WTC11 (cell line): ENCODE measurements around the gene SPTBN4. TPM values are rescaled to one million over a fixed set of nuclear protein-coding genes. Genes with fewer than 3 reads are reported as not detected.

Experiments used
- ATAC-seq: fragments of 200-7000 bp; cut with Tn5 transposase; 2 replicates; pipeline ENCODE4 v1.10.0; 2021; ENCODE audit warnings: mild to moderate bottlenecking, moderate library complexity
- CTCF ChIA-PET: fragments of 300-600 bp; sonication (Branson Sonifier 250); formaldehyde crosslinking; loops from one replicate; lab custom pipeline; 2021; ENCODE audit warnings: antibody characterized with exemption; lab: Charles Lee
- POLR2A ChIA-PET: fragments of 350-600 bp; sonication (Branson Sonifier 250); formaldehyde crosslinking; loops from one replicate; lab custom pipeline; 2021; ENCODE audit warnings: antibody characterized with exemption; lab: Charles Lee
- DNase-seq: peaks from one replicate; pipeline ENCODE4 v3.0.0; 2021; ENCODE audit warnings: low spot score
- H3K27ac Mint-ChIP-seq: 2 replicates; pipeline ENCODE4 v1.8.0; 2021; ENCODE audit warnings: mixed read lengths
- H3K27me3 Mint-ChIP-seq: 2 replicates; pipeline ENCODE4 v1.8.0; 2021; ENCODE audit warnings: low read depth, mild to moderate bottlenecking, moderate library complexity, mixed read lengths
- H3K36me3 Mint-ChIP-seq: 2 replicates; pipeline ENCODE4 v1.8.0; 2021; ENCODE audit warnings: mixed read lengths
- H3K4me1 Mint-ChIP-seq: 2 replicates; pipeline ENCODE4 v1.8.0; 2022; ENCODE audit warnings: mixed read lengths
- H3K4me3 Mint-ChIP-seq: 2 replicates; pipeline ENCODE4 v1.8.0; 2021; ENCODE audit warnings: mild to moderate bottlenecking, moderate library complexity, mixed read lengths
- H3K9me3 Mint-ChIP-seq: 2 replicates; pipeline ENCODE4 v1.8.0; 2021; ENCODE audit warnings: mixed read lengths
- FOXK1 ChIP-seq: sonication (generic); formaldehyde crosslinking; IDR thresholded peaks from 2 replicates; pipeline ENCODE4 v1.8.0; 2022; ENCODE audit warnings: mild to moderate bottlenecking, moderate library complexity, missing genetic modification reagents
- FOXP1 ChIP-seq: sonication (generic); formaldehyde crosslinking; IDR thresholded peaks from 2 replicates; pipeline ENCODE4 v1.8.0; 2022; ENCODE audit warnings: missing genetic modification reagents, mild to moderate bottlenecking, moderate library complexity, borderline replicate concordance
- GRHL2 ChIP-seq: fragments of 250-450 bp; sonication (Bioruptor Pico); IDR thresholded peaks from 2 replicates; pipeline ENCODE4 v1.8.0; 2022; ENCODE audit warnings: mild to moderate bottlenecking, moderate library complexity; ENCODE audit not compliant: insufficient replicate concordance, severe bottlenecking
- HMGA2 ChIP-seq: fragments of 250-450 bp; sonication (Bioruptor Pico); IDR thresholded peaks from 2 replicates; pipeline ENCODE4 v1.4.0; 2021; ENCODE audit warnings: mild to moderate bottlenecking, moderate library complexity
- KAT7 ChIP-seq: sonication (generic); formaldehyde crosslinking; IDR thresholded peaks from 2 replicates; pipeline ENCODE4 v1.8.1; 2023; ENCODE audit warnings: missing genetic modification reagents, mild to moderate bottlenecking, borderline replicate concordance
- MYBL2 ChIP-seq: sonication (generic); formaldehyde crosslinking; IDR thresholded peaks from 2 replicates; pipeline ENCODE4 v1.8.1; 2023; ENCODE audit warnings: mild to moderate bottlenecking, moderate library complexity, missing genetic modification reagents
- NR3C1 ChIP-seq: sonication (generic); formaldehyde crosslinking; conservative IDR thresholded peaks from 2 replicates; pipeline ENCODE4 v1.8.1; 2023; ENCODE audit warnings: low read depth, mild to moderate bottlenecking, missing genetic modification reagents
- OVOL2 ChIP-seq: fragments of 250-450 bp; sonication (Bioruptor Pico); IDR thresholded peaks from 2 replicates; pipeline ENCODE4 v1.9.0; 2021; ENCODE audit warnings: mild to moderate bottlenecking, borderline replicate concordance
- RORB ChIP-seq: fragments of 250-450 bp; sonication (Bioruptor Pico); IDR thresholded peaks from 2 replicates; pipeline ENCODE4 v1.9.0; 2021; ENCODE audit warnings: mild to moderate bottlenecking
- SMAD4 ChIP-seq: sonication (generic); formaldehyde crosslinking; IDR thresholded peaks from 2 replicates; pipeline ENCODE4 v1.8.0; 2022; ENCODE audit warnings: mild to moderate bottlenecking, missing genetic modification reagents
- SP1 ChIP-seq: sonication (generic); formaldehyde crosslinking; conservative IDR thresholded peaks from 2 replicates; pipeline ENCODE4 v1.8.1; 2022; ENCODE audit warnings: missing genetic modification reagents
- total RNA-seq: library from RNA; stranded (reverse); gene quantifications from 3 replicates; pipeline ENCODE4 v1.2.3, GENCODE V29; 2021
- TF ChIP-seq, protein P1 (sequence below): sonication (generic); formaldehyde crosslinking; IDR thresholded peaks from 2 replicates; pipeline ENCODE4 v1.8.1; 2023; ENCODE audit warnings: mild to moderate bottlenecking, missing genetic modification reagents
- TF ChIP-seq, protein P2 (sequence below): sonication (generic); formaldehyde crosslinking; IDR thresholded peaks from 2 replicates; pipeline ENCODE4 v1.8.0; 2022; ENCODE audit warnings: missing genetic modification reagents
- TF ChIP-seq, protein P3 (sequence below): sonication (generic); formaldehyde crosslinking; IDR thresholded peaks from 2 replicates; pipeline ENCODE4 v1.8.0; 2022; ENCODE audit warnings: mild to moderate bottlenecking, missing genetic modification reagents
- TF ChIP-seq, protein P4 (sequence below): sonication (generic); formaldehyde crosslinking; IDR thresholded peaks from 2 replicates; pipeline ENCODE4 v1.8.1; 2022; ENCODE audit warnings: low read depth, missing genetic modification reagents, borderline replicate concordance
- TF ChIP-seq, protein P5 (sequence below): sonication (generic); formaldehyde crosslinking; IDR thresholded peaks from 2 replicates; pipeline ENCODE4 v1.8.1; 2022; ENCODE audit warnings: mild to moderate bottlenecking, missing genetic modification reagents, moderate library complexity, borderline replicate concordance
- TF ChIP-seq, protein P6 (sequence below): sonication (generic); formaldehyde crosslinking; IDR thresholded peaks from 2 replicates; pipeline ENCODE4 v1.8.1; 2023; ENCODE audit warnings: mild to moderate bottlenecking, moderate library complexity, missing genetic modification reagents
- TF ChIP-seq, protein P7 (sequence below): sonication (generic); formaldehyde crosslinking; IDR thresholded peaks from 2 replicates; pipeline ENCODE4 v1.8.0; 2022; ENCODE audit warnings: mild to moderate bottlenecking, missing genetic modification reagents

Gene SPTBN4
- total RNA-seq, 1 experiment from 2014 or later = 2.8 TPM

DNA sequence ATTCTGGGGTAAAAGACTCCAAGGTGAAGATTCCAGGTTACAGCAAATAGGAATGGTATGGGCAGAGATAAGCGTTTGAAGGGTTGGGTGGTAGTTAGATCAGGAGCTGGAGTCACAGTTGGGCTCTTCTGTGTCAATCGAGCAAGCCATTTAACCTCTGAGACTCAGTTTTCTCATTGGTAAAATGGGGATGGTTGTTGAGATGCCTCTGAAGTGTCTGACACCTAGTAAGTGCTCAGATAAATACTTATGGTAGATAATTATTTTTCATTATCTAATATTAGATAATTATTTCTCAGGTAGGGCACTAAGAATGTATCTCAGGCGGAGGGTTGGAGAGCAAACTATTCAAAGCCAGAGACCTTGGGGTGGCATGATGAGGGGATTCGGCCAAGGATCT is 142.2 kb downstream of the SPTBN4 start:
- ATAC-seq (no peak), DNase-seq (no peak)
- ChIA-PET POLR2A (interaction anchor here (1.3 kb wide), 1 partner anchor 26 kb away, joined by 5 read pairs; no protein-coding TSS in a partner anchor), CTCF (interaction anchor here (0.9 to 2.5 kb wide), 8 partner anchors 8 to 189 kb away, joined by 3 to 33 read pairs (median 8); partner anchors contain the start of gene LTBP4)
- TF ChIP-seq MYBL2 (CRISPR knock-in tag) (no peak), RORB (CRISPR knock-in tag) (no peak), HMGA2 (no peak), FOXP1 (CRISPR knock-in tag) (no peak), OVOL2 (no peak), KAT7 (CRISPR knock-in tag) (no peak), GRHL2 (CRISPR knock-in tag) (no peak)
- TF ChIP-seq, protein P1, sequence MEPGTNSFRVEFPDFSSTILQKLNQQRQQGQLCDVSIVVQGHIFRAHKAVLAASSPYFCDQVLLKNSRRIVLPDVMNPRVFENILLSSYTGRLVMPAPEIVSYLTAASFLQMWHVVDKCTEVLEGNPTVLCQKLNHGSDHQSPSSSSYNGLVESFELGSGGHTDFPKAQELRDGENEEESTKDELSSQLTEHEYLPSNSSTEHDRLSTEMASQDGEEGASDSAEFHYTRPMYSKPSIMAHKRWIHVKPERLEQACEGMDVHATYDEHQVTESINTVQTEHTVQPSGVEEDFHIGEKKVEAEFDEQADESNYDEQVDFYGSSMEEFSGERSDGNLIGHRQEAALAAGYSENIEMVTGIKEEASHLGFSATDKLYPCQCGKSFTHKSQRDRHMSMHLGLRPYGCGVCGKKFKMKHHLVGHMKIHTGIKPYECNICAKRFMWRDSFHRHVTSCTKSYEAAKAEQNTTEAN (CRISPR knock-in tag) = no peak
- TF ChIP-seq, protein P2, sequence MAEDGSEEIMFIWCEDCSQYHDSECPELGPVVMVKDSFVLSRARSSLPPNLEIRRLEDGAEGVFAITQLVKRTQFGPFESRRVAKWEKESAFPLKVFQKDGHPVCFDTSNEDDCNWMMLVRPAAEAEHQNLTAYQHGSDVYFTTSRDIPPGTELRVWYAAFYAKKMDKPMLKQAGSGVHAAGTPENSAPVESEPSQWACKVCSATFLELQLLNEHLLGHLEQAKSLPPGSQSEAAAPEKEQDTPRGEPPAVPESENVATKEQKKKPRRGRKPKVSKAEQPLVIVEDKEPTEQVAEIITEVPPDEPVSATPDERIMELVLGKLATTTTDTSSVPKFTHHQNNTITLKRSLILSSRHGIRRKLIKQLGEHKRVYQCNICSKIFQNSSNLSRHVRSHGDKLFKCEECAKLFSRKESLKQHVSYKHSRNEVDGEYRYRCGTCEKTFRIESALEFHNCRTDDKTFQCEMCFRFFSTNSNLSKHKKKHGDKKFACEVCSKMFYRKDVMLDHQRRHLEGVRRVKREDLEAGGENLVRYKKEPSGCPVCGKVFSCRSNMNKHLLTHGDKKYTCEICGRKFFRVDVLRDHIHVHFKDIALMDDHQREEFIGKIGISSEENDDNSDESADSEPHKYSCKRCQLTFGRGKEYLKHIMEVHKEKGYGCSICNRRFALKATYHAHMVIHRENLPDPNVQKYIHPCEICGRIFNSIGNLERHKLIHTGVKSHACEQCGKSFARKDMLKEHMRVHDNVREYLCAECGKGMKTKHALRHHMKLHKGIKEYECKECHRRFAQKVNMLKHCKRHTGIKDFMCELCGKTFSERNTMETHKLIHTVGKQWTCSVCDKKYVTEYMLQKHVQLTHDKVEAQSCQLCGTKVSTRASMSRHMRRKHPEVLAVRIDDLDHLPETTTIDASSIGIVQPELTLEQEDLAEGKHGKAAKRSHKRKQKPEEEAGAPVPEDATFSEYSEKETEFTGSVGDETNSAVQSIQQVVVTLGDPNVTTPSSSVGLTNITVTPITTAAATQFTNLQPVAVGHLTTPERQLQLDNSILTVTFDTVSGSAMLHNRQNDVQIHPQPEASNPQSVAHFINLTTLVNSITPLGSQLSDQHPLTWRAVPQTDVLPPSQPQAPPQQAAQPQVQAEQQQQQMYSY (CRISPR knock-in tag) = no peak
- TF ChIP-seq, protein P3, sequence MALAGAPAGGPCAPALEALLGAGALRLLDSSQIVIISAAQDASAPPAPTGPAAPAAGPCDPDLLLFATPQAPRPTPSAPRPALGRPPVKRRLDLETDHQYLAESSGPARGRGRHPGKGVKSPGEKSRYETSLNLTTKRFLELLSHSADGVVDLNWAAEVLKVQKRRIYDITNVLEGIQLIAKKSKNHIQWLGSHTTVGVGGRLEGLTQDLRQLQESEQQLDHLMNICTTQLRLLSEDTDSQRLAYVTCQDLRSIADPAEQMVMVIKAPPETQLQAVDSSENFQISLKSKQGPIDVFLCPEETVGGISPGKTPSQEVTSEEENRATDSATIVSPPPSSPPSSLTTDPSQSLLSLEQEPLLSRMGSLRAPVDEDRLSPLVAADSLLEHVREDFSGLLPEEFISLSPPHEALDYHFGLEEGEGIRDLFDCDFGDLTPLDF (CRISPR knock-in tag) = no peak
- TF ChIP-seq, protein P4, sequence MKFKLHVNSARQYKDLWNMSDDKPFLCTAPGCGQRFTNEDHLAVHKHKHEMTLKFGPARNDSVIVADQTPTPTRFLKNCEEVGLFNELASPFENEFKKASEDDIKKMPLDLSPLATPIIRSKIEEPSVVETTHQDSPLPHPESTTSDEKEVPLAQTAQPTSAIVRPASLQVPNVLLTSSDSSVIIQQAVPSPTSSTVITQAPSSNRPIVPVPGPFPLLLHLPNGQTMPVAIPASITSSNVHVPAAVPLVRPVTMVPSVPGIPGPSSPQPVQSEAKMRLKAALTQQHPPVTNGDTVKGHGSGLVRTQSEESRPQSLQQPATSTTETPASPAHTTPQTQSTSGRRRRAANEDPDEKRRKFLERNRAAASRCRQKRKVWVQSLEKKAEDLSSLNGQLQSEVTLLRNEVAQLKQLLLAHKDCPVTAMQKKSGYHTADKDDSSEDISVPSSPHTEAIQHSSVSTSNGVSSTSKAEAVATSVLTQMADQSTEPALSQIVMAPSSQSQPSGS = no peak
- TF ChIP-seq, protein P5, sequence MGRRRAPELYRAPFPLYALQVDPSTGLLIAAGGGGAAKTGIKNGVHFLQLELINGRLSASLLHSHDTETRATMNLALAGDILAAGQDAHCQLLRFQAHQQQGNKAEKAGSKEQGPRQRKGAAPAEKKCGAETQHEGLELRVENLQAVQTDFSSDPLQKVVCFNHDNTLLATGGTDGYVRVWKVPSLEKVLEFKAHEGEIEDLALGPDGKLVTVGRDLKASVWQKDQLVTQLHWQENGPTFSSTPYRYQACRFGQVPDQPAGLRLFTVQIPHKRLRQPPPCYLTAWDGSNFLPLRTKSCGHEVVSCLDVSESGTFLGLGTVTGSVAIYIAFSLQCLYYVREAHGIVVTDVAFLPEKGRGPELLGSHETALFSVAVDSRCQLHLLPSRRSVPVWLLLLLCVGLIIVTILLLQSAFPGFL (CRISPR knock-in tag) = no peak
- peak overlapping the region; percentile 73 for H3K4me3 Mint-ChIP-seq
- peaks cover 89% of the 10 kb centered on the region for H3K27me3 Mint-ChIP-seq
- no peaks in the 10 kb centered on the region for H3K9me3 Mint-ChIP-seq
- H3K4me1 Mint-ChIP-seq = peaks cover 43% of the 10 kb centered on the region
- H3K27ac Mint-ChIP-seq = no peak overlapping the region
- H3K36me3 Mint-ChIP-seq = peaks cover 3% of the 10 kb centered on the region; the same call in 1 of the 2 replicates

DNA sequence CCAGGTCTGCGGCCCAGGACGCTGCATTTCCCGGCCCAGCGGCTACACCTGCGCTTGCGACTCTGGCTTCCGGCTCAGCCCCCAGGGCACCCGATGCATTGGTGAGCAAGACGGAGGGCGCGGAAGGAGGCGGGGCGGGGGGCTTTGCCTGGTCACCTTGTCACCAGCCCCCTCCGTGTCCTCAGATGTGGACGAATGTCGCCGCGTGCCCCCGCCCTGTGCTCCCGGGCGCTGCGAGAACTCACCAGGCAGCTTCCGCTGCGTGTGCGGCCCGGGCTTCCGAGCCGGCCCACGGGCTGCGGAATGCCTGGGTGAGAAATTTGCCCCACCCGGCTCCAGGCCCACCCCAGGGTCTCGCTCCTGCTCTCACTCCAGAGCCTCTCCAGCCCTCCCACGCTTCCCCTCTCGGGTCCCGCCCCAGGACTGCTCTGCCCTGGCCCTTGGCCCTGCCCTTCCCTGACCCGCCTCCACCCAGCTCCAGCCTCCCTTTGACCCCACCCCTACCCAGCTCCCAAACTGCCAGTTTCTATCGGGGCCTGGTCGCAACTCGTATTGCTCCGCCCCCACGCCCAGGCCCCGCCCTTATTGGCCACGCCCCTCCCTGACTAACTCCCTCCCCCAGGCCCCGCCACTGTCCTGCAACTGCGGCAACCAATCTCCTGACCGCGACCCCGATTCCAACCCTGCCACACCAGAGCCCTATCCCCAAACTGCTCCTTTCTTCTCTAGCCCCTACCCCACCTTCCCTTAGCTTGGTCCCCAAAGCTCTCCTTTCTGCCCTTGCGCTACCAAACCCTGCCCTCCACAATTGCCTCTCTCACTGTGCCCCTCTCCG is 143.0 kb downstream of the SPTBN4 start:
- Mint-ChIP-seq H3K27me3 (peaks cover 81% of the 10 kb centered on the region), H3K4me1 (peaks cover 40% of the 10 kb centered on the region), H3K27ac (no peak overlapping the region), H3K4me3 (peak overlapping the region; percentile 73), H3K9me3 (no peaks in the 10 kb centered on the region), H3K36me3 (peaks cover 3% of the 10 kb centered on the region; the same call in 1 of the 2 replicates)
- peak; percentile 59 for ATAC-seq
- POLR2A ChIA-PET = interaction anchor here (1.0 to 1.3 kb wide), 2 partner anchors 25 to 35 kb away, joined by 3 to 5 read pairs; no protein-coding TSS in a partner anchor
- peak; percentile 96 for DNase-seq
- TF ChIP-seq, protein P6, sequence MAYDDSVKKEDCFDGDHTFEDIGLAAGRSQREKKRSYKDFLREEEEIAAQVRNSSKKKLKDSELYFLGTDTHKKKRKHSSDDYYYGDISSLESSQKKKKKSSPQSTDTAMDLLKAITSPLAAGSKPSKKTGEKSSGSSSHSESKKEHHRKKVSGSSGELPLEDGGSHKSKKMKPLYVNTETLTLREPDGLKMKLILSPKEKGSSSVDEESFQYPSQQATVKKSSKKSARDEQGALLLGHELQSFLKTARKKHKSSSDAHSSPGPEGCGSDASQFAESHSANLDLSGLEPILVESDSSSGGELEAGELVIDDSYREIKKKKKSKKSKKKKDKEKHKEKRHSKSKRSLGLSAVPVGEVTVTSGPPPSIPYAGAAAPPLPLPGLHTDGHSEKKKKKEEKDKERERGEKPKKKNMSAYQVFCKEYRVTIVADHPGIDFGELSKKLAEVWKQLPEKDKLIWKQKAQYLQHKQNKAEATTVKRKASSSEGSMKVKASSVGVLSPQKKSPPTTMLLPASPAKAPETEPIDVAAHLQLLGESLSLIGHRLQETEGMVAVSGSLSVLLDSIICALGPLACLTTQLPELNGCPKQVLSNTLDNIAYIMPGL (CRISPR knock-in tag) = 0 out of 2 replicates have a peak, but pooled peaks have one; percentile 28
- TF ChIP-seq, protein P1 (CRISPR knock-in tag) = peak; percentile 69; the same call in 1 of the 2 replicates
- TF ChIP-seq, protein P7, sequence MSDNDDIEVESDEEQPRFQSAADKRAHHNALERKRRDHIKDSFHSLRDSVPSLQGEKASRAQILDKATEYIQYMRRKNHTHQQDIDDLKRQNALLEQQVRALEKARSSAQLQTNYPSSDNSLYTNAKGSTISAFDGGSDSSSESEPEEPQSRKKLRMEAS (CRISPR knock-in tag) = peak; percentile 35; the same call in 1 of the 2 replicates
- TF ChIP-seq SP1 (CRISPR knock-in tag) = peak; percentile 48
- TF ChIP-seq FOXK1 (CRISPR knock-in tag) = peak; percentile 42; the same call in 1 of the 2 replicates
- no peak for TF ChIP-seq SMAD4 (CRISPR knock-in tag)
- no peak for TF ChIP-seq NR3C1 (CRISPR knock-in tag)
- CTCF ChIA-PET = interaction anchor here (0.6 to 2.5 kb wide), 18 partner anchors 9 to 190 kb away, joined by 3 to 33 read pairs (median 3); partner anchors contain the start of gene LTBP4
